Fibroblast of lung (primary cell): ENCODE measurements around the gene TNFAIP8L1. TPM values are rescaled to one million over a fixed set of nuclear protein-coding genes. Genes with fewer than 3 reads are reported as not detected.

Experiments used
- DNase-seq, 2 donors: peaks; one replicate each; pipeline versions ENCODE4 v3.0.0 to v3.0.0-alpha.2; 2010; ENCODE audit warnings: low read depth in 2 of 2
- H2AFZ ChIP-seq: 2 replicates; pipeline ENCODE4 v1.5.1; 2012; ENCODE audit warnings: low read length, control low read depth, inconsistent platforms
- H3K27ac ChIP-seq: 2 replicates; pipeline ENCODE4 v1.5.1; 2011; ENCODE audit warnings: low read length, control low read depth; ENCODE audit not compliant: insufficient read depth
- H3K27me3 ChIP-seq: 2 replicates; pipeline ENCODE4 v1.5.1; 2011; ENCODE audit warnings: mild to moderate bottlenecking, low read length; ENCODE audit not compliant: control insufficient read depth, insufficient read depth
- H3K36me3 ChIP-seq: 2 replicates; pipeline ENCODE4 v1.5.1; 2011; ENCODE audit warnings: low read length; ENCODE audit not compliant: control insufficient read depth, insufficient read depth
- H3K4me1 ChIP-seq: 2 replicates; pipeline ENCODE4 v1.5.1; 2011; ENCODE audit warnings: low read length; ENCODE audit not compliant: control insufficient read depth, insufficient read depth; ENCODE audit errors: extremely low read depth
- H3K4me2 ChIP-seq: 2 replicates; pipeline ENCODE4 v1.5.1; 2011; ENCODE audit warnings: low read length, control low read depth; ENCODE audit not compliant: insufficient read depth; ENCODE audit errors: extremely low read depth
- H3K4me3 ChIP-seq, 4 experiments: fragments of 200-600 bp in 1 of 4; sonication (generic) in 1 of 4; replicated peaks in 1 of 4; 2 replicates each; pipeline ENCODE4 v1.5.1; 2011 to 2016; ENCODE audit warnings: low read length in 4 of 4, low read depth in 3 of 4, mild to moderate bottlenecking in 3 of 4, control low read depth in 2 of 4, inconsistent platforms in 1 of 4, mixed read lengths in 1 of 4; ENCODE audit not compliant: insufficient read depth in 1 of 4; ENCODE audit errors: control extremely low read depth in 1 of 4
- H3K79me2 ChIP-seq: 2 replicates; pipeline ENCODE4 v1.5.1; 2012; ENCODE audit warnings: mild to moderate bottlenecking, low read length, inconsistent platforms; ENCODE audit not compliant: control insufficient read depth, insufficient read depth
- H3K9ac ChIP-seq: 2 replicates; pipeline ENCODE4 v1.5.1; 2011; ENCODE audit warnings: mild to moderate bottlenecking, low read length, control low read depth; ENCODE audit not compliant: insufficient read depth
- H3K9me3 ChIP-seq: 2 replicates; pipeline ENCODE4 v1.5.1; 2012; ENCODE audit warnings: low read depth, low read length; ENCODE audit not compliant: control insufficient read depth, insufficient read depth
- H4K20me1 ChIP-seq: 2 replicates; pipeline ENCODE4 v1.5.1; 2011; ENCODE audit warnings: low read length; ENCODE audit not compliant: control insufficient read depth, insufficient read depth; ENCODE audit errors: extremely low read depth
- CTCF ChIP-seq, 2 donors: IDR thresholded peaks in 1 of 2; conservative IDR thresholded peaks in 1 of 2; 1 replicate in 1 of 2; 2 replicates in 1 of 2; pipeline ENCODE4 v1.5.1; 2011 to 2012; ENCODE audit warnings: low read length in 2 of 2, control low read depth in 1 of 2, inconsistent platforms in 1 of 2, low read depth in 1 of 2, mild to moderate bottlenecking in 1 of 2
- EZH2 ChIP-seq: IDR thresholded peaks from 2 replicates; pipeline ENCODE4 v1.5.1; 2012; ENCODE audit warnings: low read length, control low read depth, mild to moderate bottlenecking; ENCODE audit errors: missing control alignments
- polyA plus RNA-seq, 2 donors: library from polyadenylated mRNA; depleted of rRNA in 1 of 2; stranded (reverse) in 1 of 2; unstranded in 1 of 2; fragments of >200 nt; gene quantifications; 2 replicates each; pipeline ENCODE4 v1.2.1, GENCODE V29; 2011 to 2012; ENCODE audit warnings: missing spikeins in 1 of 2
- total RNA-seq: library from RNA; depleted of rRNA; stranded (reverse); fragments of >200 nt; gene quantifications from 2 replicates; pipeline ENCODE4 v1.2.1, GENCODE V29; 2014

Gene TNFAIP8L1
- total and polyA plus RNA-seq, 2 donors (not counting 1 experiment from before 2014, with no cell fraction given): 2.3 to 4.0 TPM

DNA sequence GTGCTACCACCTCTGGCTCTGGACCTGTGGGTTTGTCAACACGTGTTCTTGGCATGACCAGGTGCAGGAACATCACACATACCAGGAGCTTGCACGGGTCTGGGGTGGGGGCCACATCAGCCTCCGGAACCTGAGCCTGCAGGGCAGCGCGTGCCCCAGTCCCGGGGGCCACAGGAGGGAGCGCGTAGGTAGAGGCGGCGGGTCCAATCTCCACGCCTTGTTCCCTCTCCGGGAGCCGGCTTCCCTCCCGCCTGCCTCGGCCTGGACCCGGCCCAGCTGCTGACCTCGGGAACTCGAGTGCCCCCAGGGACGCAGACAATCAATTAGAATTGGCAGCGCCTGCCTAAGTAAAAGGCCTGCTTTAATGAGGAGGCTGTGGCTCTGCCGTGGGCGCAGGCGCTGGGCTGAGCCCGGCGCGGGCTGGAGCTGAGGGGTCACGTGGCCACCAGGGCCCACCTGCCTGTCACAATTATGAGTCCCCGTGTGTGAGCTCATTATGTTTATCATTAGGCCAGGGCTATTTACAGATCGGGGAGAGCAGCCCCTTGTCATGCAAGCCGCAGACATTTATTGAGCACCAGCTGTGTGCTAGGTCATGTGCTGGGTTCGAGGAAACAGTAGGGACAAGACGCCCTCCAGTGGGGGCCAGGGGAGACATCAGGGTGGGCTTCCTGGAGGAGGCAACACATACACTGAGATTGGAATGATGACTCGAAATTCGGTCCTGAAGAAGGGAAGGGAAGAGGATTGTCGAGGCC is 32.2 kb upstream of the TNFAIP8L1 start:
- H3K36me3 ChIP-seq: no peaks in the 10 kb centered on the region
- H3K27ac ChIP-seq: no peak overlapping the region
- no peaks in the 10 kb centered on the region for H3K4me1 ChIP-seq
- no peak overlapping the region for H2AFZ ChIP-seq
- no peak overlapping the region for H3K4me2 ChIP-seq
- TF ChIP-seq CTCF (conservative IDR thresholded peaks at IDR 0.05 in 1 of 2, IDR thresholded peaks at IDR 0.05 in 1 of 2; ENCODE audit: low read depth in 1 of 2, low read length in 2 of 2) (no peak), EZH2 (no peak)
- H3K79me2 ChIP-seq: no peaks in the 10 kb centered on the region
- H3K9me3 ChIP-seq: no peaks in the 10 kb centered on the region
- H3K4me3 ChIP-seq: no peak overlapping the region
- peak in 1 of 2 donors; percentile 28 for DNase-seq
- no peaks in the 10 kb centered on the region for H4K20me1 ChIP-seq
- H3K9ac ChIP-seq: no peak overlapping the region
- peaks cover 9% of the 10 kb centered on the region for H3K27me3 ChIP-seq

DNA sequence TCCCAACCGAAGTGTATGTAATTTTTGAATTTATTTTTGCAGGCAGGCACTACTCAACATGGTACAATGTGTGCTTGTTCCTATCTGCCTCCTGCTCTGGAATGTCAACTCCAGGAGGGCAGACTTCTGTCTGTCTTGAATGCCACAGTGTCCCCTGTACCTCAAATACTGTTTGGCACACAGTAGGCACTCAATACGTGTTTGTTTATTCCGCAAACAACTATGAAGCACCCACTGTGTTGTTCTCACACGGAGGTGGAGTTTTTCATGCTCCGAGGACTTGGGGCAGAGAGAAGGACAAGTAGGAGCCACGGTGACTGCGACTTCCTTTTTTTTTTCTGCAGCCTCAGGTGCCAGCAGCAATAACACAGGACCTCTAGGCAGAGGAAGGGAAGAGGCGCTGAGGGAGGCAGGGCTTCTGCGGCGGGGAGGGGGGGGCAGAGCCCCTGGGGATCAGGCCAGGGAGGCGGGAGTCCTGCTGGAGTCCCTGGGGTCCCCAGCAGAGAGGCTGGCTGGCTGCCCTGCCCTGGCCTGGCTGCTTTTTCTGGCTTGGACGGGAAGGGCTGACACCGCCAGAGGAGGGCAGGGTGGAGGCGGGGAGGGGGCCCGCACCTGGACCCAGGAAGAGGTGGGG is 29.3 kb upstream of the TNFAIP8L1 start:
- Histone ChIP-seq H3K4me2 (no peak overlapping the region), H3K4me1 (no peaks in the 10 kb centered on the region), H3K9me3 (no peaks in the 10 kb centered on the region), H3K27ac (no peak overlapping the region), H3K27me3 (peaks cover 7% of the 10 kb centered on the region), H3K36me3 (no peaks in the 10 kb centered on the region), H4K20me1 (no peaks in the 10 kb centered on the region), H3K79me2 (no peaks in the 10 kb centered on the region), H3K9ac (no peak overlapping the region), H2AFZ (no peak overlapping the region), H3K4me3 (no peak overlapping the region)
- TF ChIP-seq EZH2 (no peak), CTCF (conservative IDR thresholded peaks at IDR 0.05 in 1 of 2, IDR thresholded peaks at IDR 0.05 in 1 of 2; ENCODE audit: low read depth in 1 of 2, low read length in 2 of 2) (no peak)
- DNase-seq: no peak

GRCh38 chr19:4613254-4613751 is 26.0 kb upstream of the TNFAIP8L1 start:
- Histone ChIP-seq H3K27me3 (peaks cover 12% of the 10 kb centered on the region), H3K9ac (no peak overlapping the region), H3K4me3 (no peak overlapping the region), H3K4me1 (no peaks in the 10 kb centered on the region), H3K9me3 (no peaks in the 10 kb centered on the region), H3K27ac (no peak overlapping the region), H3K4me2 (no peak overlapping the region), H3K36me3 (no peaks in the 10 kb centered on the region), H3K79me2 (no peaks in the 10 kb centered on the region), H2AFZ (no peak overlapping the region), H4K20me1 (no peaks in the 10 kb centered on the region)
- DNase-seq: no peak
- TF ChIP-seq CTCF (conservative IDR thresholded peaks at IDR 0.05 in 1 of 2, IDR thresholded peaks at IDR 0.05 in 1 of 2; ENCODE audit: low read depth in 1 of 2, low read length in 2 of 2) (no peak), EZH2 (no peak)
